Left lobe of liver (tissue), 2 donors: ENCODE data around the gene ASPSCR1. TPM values are rescaled to one million over a fixed set of nuclear protein-coding genes. Genes with fewer than 3 reads are reported as not detected.

Experiments used
- ATAC-seq: fragments of 200-7000 bp; cut with Tn5 transposase; one replicate; pipeline ENCODE4 v1.9.1; 2020; ENCODE audit warnings: mild to moderate bottlenecking, moderate library complexity
- DNase-seq: peaks from one replicate; pipeline ENCODE4 v3.0.0-alpha.2; 2020; ENCODE audit warnings: low spot score
- total RNA-seq: library from RNA; stranded (reverse); gene quantifications from one replicate; pipeline ENCODE4 v1.2.1, GENCODE V29; 2021
- donor health status: DM: no; HTN: no; CAD: no; lungs with moderate emphysema.
- donor health status: DM: no; HTN: yes; CAD: no.

The ASPSCR1 gene
- total RNA-seq, 1 donor from 2014 or later, result 62.9 TPM

- ATAC-seq (no peak), DNase-seq (no peak)
Measured at GRCh38 chr17:81996232-81996756, 18.9 kb downstream of the ASPSCR1 start.

- ATAC-seq (no peak), DNase-seq (no peak)
Measured at GRCh38 chr17:81996757-81997441, 19.5 kb downstream of the ASPSCR1 start.

- DNase-seq (no peak), ATAC-seq (no peak)
Measured at GRCh38 chr17:81998212-81998611, 20.8 kb downstream of the ASPSCR1 start.

- ATAC-seq (no peak), DNase-seq (no peak)
Measured at GRCh38 chr17:81998691-81999438, 21.4 kb downstream of the ASPSCR1 start.

- peak; percentile 47 for ATAC-seq
- DNase-seq, result no peak
Measured at GRCh38 chr17:81999587-81999975, 22.2 kb downstream of the ASPSCR1 start.

GRCh38 chr17:81999976-82000802 lies 22.8 kb downstream of the ASPSCR1 start:
- ATAC-seq (peak; percentile 28), DNase-seq (no peak)

- ATAC-seq (peak; percentile 70), DNase-seq (peak; percentile 71)
Measured at GRCh38 chr17:82000803-82001570, 23.6 kb downstream of the ASPSCR1 start.

GRCh38 chr17:82001571-82002056 lies 24.2 kb downstream of the ASPSCR1 start:
- DNase-seq (no peak), ATAC-seq (no peak)

GRCh38 chr17:82003411-82004381 lies 26.3 kb downstream of the ASPSCR1 start:
- DNase-seq (no peak), ATAC-seq (no peak)

GRCh38 chr17:82004517-82005455 lies 27.4 kb downstream of the ASPSCR1 start:
- no peak for DNase-seq
- no peak for ATAC-seq

- no peak for DNase-seq
- no peak for ATAC-seq
Measured at GRCh38 chr17:82005701-82006348, 28.4 kb downstream of the ASPSCR1 start.

GRCh38 chr17:82006468-82007227 lies 29.2 kb downstream of the ASPSCR1 start:
- DNase-seq, result no peak
- no peak for ATAC-seq

- DNase-seq (no peak), ATAC-seq (no peak)
Measured at GRCh38 chr17:82007228-82007494, 29.7 kb downstream of the ASPSCR1 start.

GRCh38 chr17:82007495-82008257 lies 30.2 kb downstream of the ASPSCR1 start:
- no peak for ATAC-seq

GRCh38 chr17:82008258-82008940 lies 31.0 kb downstream of the ASPSCR1 start:
- ATAC-seq, result no peak
- no peak for DNase-seq

More at GRCh38 chr17:82007495-82008257, 30.2 kb downstream of the ASPSCR1 start:
- DNase-seq, result no peak

- ATAC-seq, result no peak
- no peak for DNase-seq
Measured at GRCh38 chr17:82008941-82009405, 31.5 kb downstream of the ASPSCR1 start.
